SIG-M5 treated with dmso at 0.1 percent for 504 hours (cell line): ENCODE data around the gene RPL3.
"Not testable (repeated sequence)": the region's sequence is repeated elsewhere in the genome, so short reads cannot be mapped to it uniquely, and the experiment has no call there.

Source experiments
- DNase-seq: peaks from one replicate; lab custom pipeline; 2025; ENCODE audit not compliant: unreplicated experiment; lab: John Stamatoyannopoulos, UW

The RPL3 gene

GRCh38 chr22:39352306-39352891 lies 33.0 kb upstream of the RPL3 start:
- no peak for DNase-seq

GRCh38 chr22:39351689-39352214 lies 32.3 kb upstream of the RPL3 start:
- no peak for DNase-seq

- DNase-seq, result no peak
Measured at GRCh38 chr22:39350757-39351688, 31.6 kb upstream of the RPL3 start.

GRCh38 chr22:39349967-39350726 lies 30.7 kb upstream of the RPL3 start, which contains the start of gene SYNGR1:
Gene SYNGR1, plus strand, starts transcription at chr22:39349991. Its CDS starts 20 bp downstream, at chr22:39350011.
- DNase-seq, result no peak

- no peak for DNase-seq
Measured at GRCh38 chr22:39349506-39349966, 30.1 kb upstream of the RPL3 start.

GRCh38 chr22:39348909-39349505 lies 29.6 kb upstream of the RPL3 start:
- peak; percentile 88 for DNase-seq

GRCh38 chr22:39345231-39345630 lies 25.8 kb upstream of the RPL3 start:
- DNase-seq, result no peak

- DNase-seq, result no peak
Measured at GRCh38 chr22:39344046-39344390, 24.6 kb upstream of the RPL3 start.

GRCh38 chr22:39343259-39344045 lies 24.0 kb upstream of the RPL3 start:
- peak; percentile 67 for DNase-seq

GRCh38 chr22:39341179-39341578 lies 21.8 kb upstream of the RPL3 start:
- no peak for DNase-seq

GRCh38 chr22:39339775-39340174 lies 20.4 kb upstream of the RPL3 start:
- DNase-seq, result not testable (repeated sequence)

GRCh38 chr22:39336411-39336810 lies 17.0 kb upstream of the RPL3 start:
- no peak for DNase-seq

- no peak for DNase-seq
Measured at GRCh38 chr22:39332441-39333064, 13.1 kb upstream of the RPL3 start.

GRCh38 chr22:39330553-39330952 lies 11.1 kb upstream of the RPL3 start:
- not testable (repeated sequence) for DNase-seq

- DNase-seq, result no peak
Measured at GRCh38 chr22:39327995-39328754, 8.8 kb upstream of the RPL3 start.

GRCh38 chr22:39325392-39325932 lies 6.0 kb upstream of the RPL3 start:
- no peak for DNase-seq

- DNase-seq, result not testable (repeated sequence)
Measured at GRCh38 chr22:39320616-39321029, 1.2 kb upstream of the RPL3 start.

- DNase-seq, result no peak
Measured at GRCh38 chr22:39318507-39319283, 728 bp downstream of the RPL3 start.
